ENCODE results near the gene GPR153. TPM values are rescaled to one million over a fixed set of nuclear protein-coding genes. Genes with fewer than 3 reads are reported as not detected.

GPR153 gene
- total RNA-seq, 2 experiments from 2014 or later: 0.67 to 0.73 TPM

DNA sequence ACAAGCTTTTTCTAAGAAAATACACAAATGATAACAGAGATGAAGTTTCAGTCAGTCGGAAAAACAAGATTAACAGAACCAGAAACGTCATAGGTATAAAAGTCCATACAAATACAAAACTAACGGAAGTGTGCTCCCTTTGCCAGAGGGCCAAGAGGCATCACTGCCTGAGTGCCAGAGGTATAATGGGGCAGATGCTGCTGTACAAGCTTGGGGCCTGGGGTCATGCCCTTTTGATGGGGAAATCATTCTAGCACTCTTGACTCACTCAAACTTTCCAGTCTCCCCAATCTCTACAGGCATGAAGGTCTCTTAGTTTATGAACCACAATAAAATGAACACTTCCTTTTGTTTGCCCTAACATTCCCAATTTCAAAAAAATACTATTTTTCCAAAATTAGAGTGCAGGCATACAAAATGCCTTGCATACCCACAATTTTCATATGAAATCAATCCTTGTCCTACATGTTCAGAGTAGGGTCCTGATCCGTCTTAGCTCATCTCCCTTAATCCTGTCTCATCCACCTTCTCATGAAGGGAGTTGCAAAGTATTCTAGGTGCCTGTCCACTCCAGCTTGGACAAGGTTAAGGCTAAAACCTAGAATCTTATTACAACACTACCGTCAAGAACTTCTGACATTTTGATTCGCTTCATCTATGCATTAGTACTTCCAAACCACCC lies 63.0 kb downstream of the GPR153 start:
- POLR2A ChIA-PET: interaction anchor here (0.9 to 1.5 kb wide), 2 partner anchors 8 to 587 kb away, joined by 3 to 8 read pairs; partner anchors contain the start of genes CAMTA1 and RNF207
- CTCF ChIA-PET: interaction anchor here (1.2 to 2.7 kb wide), 2 partner anchors 8 to 48 kb away, joined by 3 to 8 read pairs; partner anchors contain the start of gene RNF207

Other genes with a start within 250 kb of the GPR153 start
- gene KCNAB2, start 215.2 kb downstream of the GPR153 start, total RNA-seq: 100 to 1,000 TPM; 192 to 200 TPM
- gene CHD5, start 80.8 kb downstream of the GPR153 start, total RNA-seq: under 1 TPM; 0.57 to 0.78 TPM
- gene RPL22, start 61.5 kb downstream of the GPR153 start, total RNA-seq: 100 to 1,000 TPM; 399 to 441 TPM
- 10 to 100 TPM; 12.1 to 16.4 TPM for gene RNF207, start 55.0 kb downstream of the GPR153 start, total RNA-seq
- gene ICMT, start 25.1 kb downstream of the GPR153 start, total RNA-seq: 10 to 100 TPM; 74.7 to 81.5 TPM
- gene HES3, start 16.9 kb downstream of the GPR153 start, total RNA-seq: not detected
- 100 to 1,000 TPM in 1 of 2 experiments, 10 to 100 TPM in 1; 97.9 to 104 TPM for gene ACOT7, start 132.7 kb upstream of the GPR153 start, total RNA-seq
- under 1 TPM in 1 of 2 experiments, not detected in 1; 0.15 TPM for gene HES2, start 158.8 kb upstream of the GPR153 start, total RNA-seq
- gene ESPN, start 163.7 kb upstream of the GPR153 start, total RNA-seq: under 1 TPM; 0.08 to 0.23 TPM
- 10 to 100 TPM; 89.9 to 91.3 TPM for gene TNFRSF25, start 205.1 kb upstream of the GPR153 start, total RNA-seq
- 1 to 10 TPM; 2.1 to 2.2 TPM for gene PLEKHG5, start 230.6 kb upstream of the GPR153 start, total RNA-seq

All from activated CD8-positive, alpha-beta memory T cell treated with anti-CD3 and anti-CD28 coated beads for 36 hours (primary cell).